Activated T-cell treated with anti-CD3 and anti-CD28 coated beads for 1 hour (primary cell): Measurements from ENCODE around the gene MYO18A.

Source experiments
- DNase-seq: peaks from one replicate; pipeline ENCODE4 v3.0.0-alpha.2; 2020; ENCODE audit warnings: low read depth

The MYO18A gene

GRCh38 chr17:29146369-29146972, 33.7 kb downstream of the MYO18A start:
- no peak for DNase-seq

GRCh38 chr17:29145289-29146073, 34.7 kb downstream of the MYO18A start:
- peak; percentile 49 for DNase-seq

- no peak for DNase-seq
Observed at GRCh38 chr17:29143894-29144293, 36.3 kb downstream of the MYO18A start.

- DNase-seq, result no peak
Observed at GRCh38 chr17:29141514-29141876, 38.7 kb downstream of the MYO18A start.

- peak; percentile 40 for DNase-seq
Observed at GRCh38 chr17:29140631-29141513, 39.3 kb downstream of the MYO18A start.

GRCh38 chr17:29140051-29140621, 40.1 kb downstream of the MYO18A start:
- peak; percentile 69 for DNase-seq

GRCh38 chr17:29138971-29139691, 41.1 kb downstream of the MYO18A start:
- DNase-seq, result no peak

DNA sequence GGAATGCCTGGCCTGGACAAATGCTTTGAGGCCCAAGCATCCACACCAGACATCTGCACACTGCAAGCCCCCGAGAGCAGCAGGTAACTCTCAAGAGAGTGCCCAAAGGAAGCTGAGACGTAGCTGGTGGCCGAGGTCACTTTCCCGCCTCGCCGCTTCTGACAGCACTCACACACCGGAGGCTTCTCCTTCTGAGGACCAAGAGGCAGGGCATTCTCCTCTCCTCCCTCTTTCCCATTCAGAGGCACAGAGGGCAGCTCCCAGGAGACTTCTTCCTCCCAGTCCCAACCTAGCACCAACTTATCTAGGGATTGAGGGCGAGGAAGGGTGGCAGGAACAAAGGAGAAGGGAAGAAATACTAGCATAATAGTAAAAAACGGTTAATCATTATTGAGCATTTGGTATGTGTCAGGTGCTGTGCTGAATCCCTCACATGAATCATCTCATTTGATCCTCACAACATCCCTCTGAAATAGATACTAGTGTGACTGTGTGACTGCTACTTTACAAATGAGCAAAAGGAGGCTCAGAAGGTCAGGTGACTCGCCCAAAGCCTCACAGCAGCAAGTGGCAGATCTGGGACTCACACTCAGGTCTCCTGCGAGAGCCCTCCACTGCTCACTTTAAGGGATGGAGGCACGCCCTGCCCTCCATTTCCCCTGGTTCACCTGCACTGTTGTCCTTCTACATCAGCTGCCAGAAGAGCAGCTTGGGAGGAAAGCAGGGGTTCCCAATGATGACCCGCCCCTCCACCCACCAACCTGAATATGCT, 41.8 kb downstream of the MYO18A start:
- no peak for DNase-seq

DNA sequence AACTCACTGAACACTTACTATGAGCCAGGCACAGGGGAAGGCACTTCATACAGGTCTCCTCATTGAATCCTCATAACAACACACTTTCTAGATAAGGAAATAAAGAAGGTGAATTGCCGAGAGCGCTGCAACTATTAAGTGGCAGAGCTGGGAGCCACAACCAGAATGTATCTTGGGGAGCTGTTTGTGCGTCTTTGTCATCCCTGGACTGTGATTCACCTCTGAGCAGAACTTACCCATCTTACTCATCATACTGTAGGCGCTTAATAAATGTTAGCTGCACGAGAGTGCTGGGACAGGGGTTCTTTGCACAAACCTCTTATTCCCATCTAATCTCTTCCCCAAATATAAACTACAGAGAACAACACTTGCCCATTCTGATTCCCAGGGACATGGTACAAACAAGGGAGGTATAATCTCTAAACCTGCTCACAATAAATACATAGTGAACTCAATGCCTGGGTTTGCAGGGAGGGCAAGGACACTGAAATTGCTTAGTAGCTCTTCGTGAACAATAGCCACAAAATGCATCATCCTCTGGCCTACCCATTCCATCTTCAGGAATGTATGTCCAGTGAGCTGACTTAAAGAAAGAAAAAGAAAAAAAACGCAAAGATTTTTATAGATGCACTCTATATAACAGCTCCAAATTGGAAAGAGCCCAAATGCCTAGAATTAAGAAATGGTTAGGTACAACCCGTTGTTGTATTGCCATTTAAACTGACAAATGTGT, 43.0 kb downstream of the MYO18A start:
- DNase-seq, result no peak

GRCh38 chr17:29135464-29135863, 44.7 kb downstream of the MYO18A start:
- DNase-seq, result no peak

DNA sequence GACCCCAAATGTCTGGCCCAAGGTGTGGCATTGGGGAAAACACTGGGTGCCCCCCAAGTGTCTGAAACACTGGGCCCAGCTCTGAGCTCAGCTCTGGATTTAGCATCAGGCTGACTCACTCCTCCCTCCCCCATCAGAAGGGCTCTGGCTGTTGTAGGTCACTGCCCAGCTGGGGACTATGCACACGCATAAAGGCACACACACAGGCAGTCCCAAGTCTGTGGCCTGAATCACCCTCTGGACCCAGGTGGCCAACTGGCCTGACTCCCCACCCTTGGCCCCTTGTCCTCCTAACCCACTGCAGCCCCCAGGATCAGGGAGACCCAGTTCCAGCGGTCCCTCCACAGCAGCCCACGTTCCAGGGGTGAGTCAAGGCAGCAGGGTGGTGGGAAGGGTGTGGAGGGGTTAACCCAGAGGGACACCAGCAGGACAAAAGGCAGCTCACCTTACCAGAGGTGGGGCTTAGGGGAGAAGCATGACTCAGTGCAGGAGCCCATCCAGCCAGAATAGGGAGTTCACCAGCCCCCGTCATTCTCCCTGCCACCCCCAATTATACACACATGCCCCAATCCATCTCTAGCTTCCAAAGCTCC, 47.0 kb downstream of the MYO18A start:
- no peak for DNase-seq

- no peak for DNase-seq
Observed at GRCh38 chr17:29131814-29132682, 48.1 kb downstream of the MYO18A start.

DNA sequence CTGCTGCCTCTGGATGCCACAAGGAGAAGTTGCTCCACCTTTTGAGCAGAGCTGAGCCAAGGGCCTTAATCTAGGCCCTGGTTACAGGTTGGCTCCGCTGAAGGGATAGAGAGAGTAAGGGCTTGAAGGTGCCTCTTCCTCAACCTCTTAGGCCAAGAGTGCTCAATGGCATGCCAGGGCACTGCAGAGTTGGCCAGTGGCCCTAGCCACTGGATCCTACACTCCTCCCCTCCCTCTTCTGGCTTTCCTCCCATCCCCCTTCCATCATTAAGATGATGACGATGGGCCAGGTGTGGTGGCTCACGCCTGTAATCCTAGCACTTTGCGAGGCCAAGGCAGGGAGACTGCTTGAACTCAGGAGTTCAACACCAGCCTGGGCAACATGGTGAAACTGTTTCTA, 50.5 kb downstream of the MYO18A start:
- no peak for DNase-seq

DNA sequence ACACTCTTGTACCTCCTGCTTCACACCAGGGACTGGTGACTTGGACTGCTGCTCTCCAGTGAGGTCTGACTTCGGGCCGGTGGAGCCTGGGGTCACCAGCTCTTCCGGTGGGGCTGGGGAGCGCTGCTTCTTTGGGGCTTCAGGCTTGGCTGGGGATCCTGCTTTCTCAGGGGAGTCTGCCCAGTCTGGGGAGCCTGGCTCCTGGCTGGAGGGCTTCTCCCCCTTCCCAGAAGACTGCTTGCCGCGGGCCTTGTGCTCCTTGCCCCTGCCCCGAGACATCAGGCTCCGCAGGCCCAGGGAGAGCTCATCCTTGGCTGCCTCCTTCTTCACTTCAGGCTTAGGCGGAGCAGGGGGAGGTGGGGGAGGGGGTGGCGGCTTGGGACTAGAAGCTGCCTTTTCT, 52.4 kb downstream of the MYO18A start:
- no peak for DNase-seq

- DNase-seq, result no peak
Observed at GRCh38 chr17:29126268-29126930, 53.8 kb downstream of the MYO18A start.

GRCh38 chr17:29125651-29126050, 54.5 kb downstream of the MYO18A start:
- DNase-seq, result no peak

GRCh38 chr17:29124925-29125273, 55.3 kb downstream of the MYO18A start:
- DNase-seq, result no peak

GRCh38 chr17:29124135-29124924, 55.9 kb downstream of the MYO18A start:
- no peak for DNase-seq
